A673 (cell line): ENCODE results near the gene TCF7L2. TPM values are rescaled to one million over a fixed set of nuclear protein-coding genes. Genes with fewer than 3 reads are reported as not detected.

Source experiments
- BruUV-seq: library from RNA; stranded (reverse); fragments of 400-500 nt; replicated peaks from 2 replicates; lab custom pipeline; 2021; lab: Mats Ljungman, UMichigan
- CTCF ChIA-PET: fragments of 300-600 bp; sonication (Branson Sonifier 250); formaldehyde crosslinking; loops from one replicate; lab custom pipeline; 2022; ENCODE audit warnings: antibody characterized with exemption; lab: Charles Lee
- POLR2A ChIA-PET: fragments of 300-600 bp; sonication (Branson Sonifier 250); formaldehyde crosslinking; loops from one replicate; lab custom pipeline; 2022; ENCODE audit warnings: antibody characterized with exemption; ENCODE audit not compliant: low non-redundant PET; lab: Charles Lee
- DNase-seq: peaks from one replicate; pipeline ENCODE4 v3.0.0-alpha.2; 2015; ENCODE audit warnings: low spot score
- H3K27ac ChIP-seq: fragments of 200-600 bp; sonication (generic); 2 replicates; pipeline ENCODE4 v1.5.1; 2016; ENCODE audit warnings: mixed run types, low read depth, mild to moderate bottlenecking, mixed read lengths, antibody characterized with exemption, low read length; ENCODE audit not compliant: poor library complexity, severe bottlenecking
- H3K27me3 ChIP-seq: fragments of 200-600 bp; sonication (generic); replicated peaks from 2 replicates; pipeline ENCODE4 v1.6.1; 2017; ENCODE audit warnings: mixed run types, low read depth, mild to moderate bottlenecking, mixed read lengths, antibody characterized with exemption, low read length; ENCODE audit not compliant: insufficient read depth, poor library complexity
- H3K36me3 ChIP-seq: fragments of 200-600 bp; sonication (generic); 2 replicates; pipeline ENCODE4 v1.6.1; 2016; ENCODE audit warnings: mixed run types, mild to moderate bottlenecking, mixed read lengths, antibody characterized with exemption, low read length; ENCODE audit not compliant: insufficient read depth, poor library complexity, severe bottlenecking
- H3K4me1 ChIP-seq: fragments of 200-600 bp; sonication (generic); 2 replicates; pipeline ENCODE4 v1.6.1; 2017; ENCODE audit warnings: mixed run types, mild to moderate bottlenecking, mixed read lengths, antibody characterized with exemption, low read length; ENCODE audit not compliant: insufficient read depth, poor library complexity, severe bottlenecking
- H3K4me3 ChIP-seq: fragments of 200-600 bp; sonication (generic); 2 replicates; pipeline ENCODE4 v1.5.1; 2016; ENCODE audit warnings: low read depth, mixed run types, mild to moderate bottlenecking, mixed read lengths, low read length; ENCODE audit not compliant: poor library complexity, severe bottlenecking
- H3K9me3 ChIP-seq: fragments of 200-600 bp; sonication (generic); 2 replicates; pipeline ENCODE4 v1.6.1; 2016; ENCODE audit warnings: mixed run types, low read depth, mild to moderate bottlenecking, mixed read lengths, antibody characterized with exemption, low read length; ENCODE audit not compliant: poor library complexity, severe bottlenecking
- CTCF ChIP-seq: fragments of 300-800, 200-600 bp; sonication (generic); conservative IDR thresholded peaks from 2 replicates; pipeline ENCODE4 v1.5.1; 2017; ENCODE audit warnings: low read depth, mild to moderate bottlenecking, antibody characterized with exemption, low read length, moderate library complexity, mixed read lengths
- EZH2 ChIP-seq: fragments of 200-600 bp; sonication (generic); IDR thresholded peaks from 2 replicates; pipeline ENCODE4 v1.6.1; 2017; ENCODE audit warnings: borderline replicate concordance, low read depth, mild to moderate bottlenecking, mixed read lengths, antibody characterized with exemption, low read length; ENCODE audit not compliant: poor library complexity, severe bottlenecking
- intact Hi-C: fragments of 100-400 bp; cut with micrococcal nuclease; formaldehyde crosslinking; loops from one replicate; pipeline ENCODE4 v1.10.0; 2022; ENCODE audit not compliant: unreplicated experiment
- total RNA-seq: library from RNA; stranded (reverse); gene quantifications from 2 replicates; pipeline ENCODE4 v1.2.3, GENCODE V29; 2021

The TCF7L2 gene
- total RNA-seq, 1 experiment from 2014 or later = 16.8 TPM

GRCh38 chr10:112961609-112962008 lies 11.6 kb downstream of the TCF7L2 start:
- Histone ChIP-seq H3K9me3 (no peaks in the 10 kb centered on the region), H3K27me3 (no peaks in the 10 kb centered on the region), H3K36me3 (no peaks in the 10 kb centered on the region), H3K4me1 (peaks cover 48% of the 10 kb centered on the region), H3K27ac (no peak overlapping the region), H3K4me3 (no peak overlapping the region)
- DNase-seq = no peak
- ChIA-PET CTCF (no interaction called here), POLR2A (no interaction called here)
- intact Hi-C loops = no loop called here
- no peak for TF ChIP-seq EZH2
- TF ChIP-seq CTCF = no peak
- no TSS peak for BruUV-seq

GRCh38 chr10:112962343-112962742 lies 12.3 kb downstream of the TCF7L2 start:
- H3K36me3 ChIP-seq = no peaks in the 10 kb centered on the region
- H3K4me1 ChIP-seq = peaks cover 41% of the 10 kb centered on the region
- no peak for DNase-seq
- ChIA-PET POLR2A (no interaction called here), CTCF (no interaction called here)
- H3K9me3 ChIP-seq = no peaks in the 10 kb centered on the region
- no TSS peak for BruUV-seq
- no peak for TF ChIP-seq CTCF
- TF ChIP-seq EZH2 = no peak
- no peaks in the 10 kb centered on the region for H3K27me3 ChIP-seq
- intact Hi-C loops = no loop called here
- H3K27ac ChIP-seq = no peak overlapping the region
- no peak overlapping the region for H3K4me3 ChIP-seq

DNA sequence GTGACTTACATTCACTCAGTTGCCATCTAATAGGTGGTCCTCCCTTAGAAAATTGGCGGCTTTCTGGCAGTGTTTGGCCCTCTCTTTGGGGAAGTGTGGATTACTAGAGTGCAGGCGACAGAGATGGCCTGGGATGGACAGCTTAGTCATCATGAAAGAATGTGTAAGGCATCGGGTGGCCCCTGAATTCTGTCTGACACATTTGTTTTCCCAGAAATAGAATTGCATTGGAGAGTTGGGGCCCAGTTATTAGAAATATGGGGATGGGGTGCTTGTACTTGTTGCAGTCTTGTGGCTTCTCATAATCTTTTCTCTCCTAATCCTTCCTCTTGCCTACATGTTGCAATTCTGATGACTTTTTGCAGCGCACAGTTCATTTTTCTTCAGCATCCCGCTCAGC lies 13.8 kb downstream of the TCF7L2 start:
- peaks cover 27% of the 10 kb centered on the region for H3K4me1 ChIP-seq

More for the DNA sequence above, 13.8 kb downstream of the TCF7L2 start:
- Histone ChIP-seq H3K9me3 (no peaks in the 10 kb centered on the region), H3K36me3 (no peaks in the 10 kb centered on the region), H3K27ac (no peak overlapping the region), H3K4me3 (no peak overlapping the region), H3K27me3 (no peaks in the 10 kb centered on the region)
- BruUV-seq = no TSS peak
- intact Hi-C loops = no loop called here
- POLR2A ChIA-PET = no interaction called here
- DNase-seq = no peak
- TF ChIP-seq CTCF (no peak), EZH2 (no peak)
- CTCF ChIA-PET = no interaction called here
